SK-N-SH treated with all-trans-retinoic acid at 6 μM for 48 hours (cell line): ENCODE results near the gene SLC6A9.

Experiments used
- ARNTL ChIP-seq: fragments of 450-650 bp; formaldehyde crosslinking; IDR thresholded peaks from 2 replicates; pipeline ENCODE4 v1.5.0; 2020; ENCODE audit warnings: low read depth, mild to moderate bottlenecking, moderate library complexity, borderline replicate concordance
- OSR1 ChIP-seq: fragments of 250-450 bp; sonication (Bioruptor Pico); IDR thresholded peaks from 2 replicates; pipeline ENCODE4 v1.8.0; 2022; ENCODE audit warnings: moderate library complexity, mild to moderate bottlenecking, inconsistent platforms
- PATZ1 ChIP-seq: fragments of 250-450 bp; sonication (Bioruptor Pico); IDR thresholded peaks from 2 replicates; pipeline ENCODE4 v1.8.0; 2020; ENCODE audit warnings: mild to moderate bottlenecking, moderate library complexity, borderline replicate concordance
- RARB ChIP-seq: fragments of 250-450 bp; sonication (Bioruptor Pico); IDR thresholded peaks from 2 replicates; pipeline ENCODE4 v1.8.0; 2021; ENCODE audit warnings: mild to moderate bottlenecking, moderate library complexity
- ZFP30 ChIP-seq: fragments of 450-650 bp; formaldehyde crosslinking; IDR thresholded peaks from 2 replicates; pipeline ENCODE4 v1.5.0; 2022; ENCODE audit warnings: mild to moderate bottlenecking, moderate library complexity
- ZNF70 ChIP-seq: fragments of 450-650 bp; formaldehyde crosslinking; IDR thresholded peaks from 2 replicates; pipeline ENCODE4 v1.5.0; 2020; ENCODE audit warnings: mild to moderate bottlenecking, moderate library complexity

- TF ChIP-seq ZFP30 (CRISPR knock-in tag) = no peak
- no peak for TF ChIP-seq RARB
- no peak for TF ChIP-seq OSR1
- no peak for TF ChIP-seq PATZ1 (CRISPR knock-in tag)
- no peak for TF ChIP-seq ZNF70 (CRISPR knock-in tag)
- no peak for TF ChIP-seq ARNTL (CRISPR knock-in tag)
Measured at GRCh38 chr1:43975249-43975961, 55.9 kb downstream of the SLC6A9 start.
